ENCODE data around the gene CARS1. TPM values are rescaled to one million over a fixed set of nuclear protein-coding genes. Genes with fewer than 3 reads are reported as not detected.

Gene CARS1
- total and polyA plus RNA-seq, 7 donors, result 24.2 to 78.6 (median 52.0) TPM

GRCh38 chr11:3090096-3090901, 33.1 kb upstream of the CARS1 start:
- WGBS, 3 donors, result 91 to 93% (median 93%) methylated on average over 12 to 13 of the region's 13 CpGs
- Histone ChIP-seq H3K4me3 (no peak overlapping the region), H3K36me3 (ENCODE audit: insufficient read depth in 1 of 2, low read depth in 1 of 2) (peaks cover 0 to 3% of the 10 kb centered on the region in 2 donors), H3K27me3 (ENCODE audit: insufficient read depth in 3 of 3, low read length in 2 of 3) (no peaks in the 10 kb centered on the region), H3K9me3 (no peaks in the 10 kb centered on the region), H3K4me1 (peaks cover 14% of the 10 kb centered on the region), H3K27ac (no peak overlapping the region)
- no peak for TF ChIP-seq CTCF (IDR thresholded peaks at IDR 0.05)
- DNase-seq (no peak), ATAC-seq (no peak)
- intact Hi-C loops (cut with DNase I), result loop anchor here in 1 of 2 donors (2.0 kb wide), 1 partner anchor 53 kb away; no protein-coding TSS in a partner anchor

GRCh38 chr11:3089236-3090061, 32.2 kb upstream of the CARS1 start:
- TF ChIP-seq CTCF (IDR thresholded peaks at IDR 0.05), result no peak
- ATAC-seq (peak in 1 of 4 donors; percentile 10), DNase-seq (no peak)
- Histone ChIP-seq H3K9me3 (no peaks in the 10 kb centered on the region), H3K27ac (peak overlapping the region; percentile 36), H3K4me1 (peaks cover 14% of the 10 kb centered on the region), H3K27me3 (ENCODE audit: insufficient read depth in 3 of 3, low read length in 2 of 3) (no peaks in the 10 kb centered on the region), H3K4me3 (no peak overlapping the region), H3K36me3 (ENCODE audit: insufficient read depth in 1 of 2, low read depth in 1 of 2) (peaks cover 0 to 3% of the 10 kb centered on the region in 2 donors)
- intact Hi-C loops (cut with DNase I), result loop anchor here in 1 of 2 donors (2.0 kb wide), 1 partner anchor 53 kb away; no protein-coding TSS in a partner anchor
- WGBS, 3 donors, result 81 to 90% (median 87%) methylated on average over 25 of the region's 25 CpGs

- WGBS, 3 donors, result 63 to 67% (median 66%) methylated on average over 14 of the region's 14 CpGs
- Histone ChIP-seq H3K4me1 (peaks cover 14% of the 10 kb centered on the region), H3K4me3 (no peak overlapping the region), H3K36me3 (ENCODE audit: insufficient read depth in 1 of 2, low read depth in 1 of 2) (peaks cover 0 to 3% of the 10 kb centered on the region in 2 donors), H3K9me3 (no peaks in the 10 kb centered on the region), H3K27me3 (ENCODE audit: insufficient read depth in 3 of 3, low read length in 2 of 3) (no peaks in the 10 kb centered on the region), H3K27ac (peak overlapping the region; percentile 36)
- intact Hi-C loops (cut with DNase I), result no loop called here
- no peak for DNase-seq
- TF ChIP-seq CTCF (IDR thresholded peaks at IDR 0.05), result no peak
- ATAC-seq, result peak; percentile 9 to 52 (median 32)
These were observed 31.6 kb upstream of the CARS1 start for GRCh38 chr11:3088806-3089205.

GRCh38 chr11:3087821-3088800, 30.9 kb upstream of the CARS1 start:
- ATAC-seq (no peak), DNase-seq (no peak)
- H3K4me1 ChIP-seq, result peaks cover 14% of the 10 kb centered on the region
- H3K36me3 ChIP-seq (ENCODE audit: insufficient read depth in 1 of 2, low read depth in 1 of 2), result peaks cover 0 to 3% of the 10 kb centered on the region in 2 donors
- no peak overlapping the region for H3K4me3 ChIP-seq
- no peaks in the 10 kb centered on the region for H3K9me3 ChIP-seq
- no peaks in the 10 kb centered on the region for H3K27me3 ChIP-seq (ENCODE audit: insufficient read depth in 3 of 3, low read length in 2 of 3)
- peak overlapping the region; percentile 36 for H3K27ac ChIP-seq
- no peak for TF ChIP-seq CTCF (IDR thresholded peaks at IDR 0.05)
- intact Hi-C loops (cut with DNase I), result no loop called here
- 83 to 89% (median 85%) methylated on average over 24 of the region's 24 CpGs for WGBS, 3 donors
